K562 (cell line): ENCODE data around the gene DGCR2. TPM values are rescaled to one million over a fixed set of nuclear protein-coding genes. Genes with fewer than 3 reads are reported as not detected.

ENCODE experiments used
- CEBPZ ChIP-seq: fragments of 150-350 bp; IDR thresholded peaks from 2 replicates; pipeline ENCODE4 v1.6.1; 2014; ENCODE audit warnings: low read depth, mild to moderate bottlenecking, low read length, borderline replicate concordance
- FOXO4 ChIP-seq: fragments of 450-650 bp; formaldehyde crosslinking; IDR thresholded peaks from 2 replicates; pipeline ENCODE4 v1.4.0; 2020; ENCODE audit warnings: mild to moderate bottlenecking, moderate library complexity
- HNRNPL ChIP-seq: fragments of 200-400 bp; formaldehyde crosslinking; IDR thresholded peaks from 2 replicates; pipeline ENCODE4 v1.6.1; 2017; ENCODE audit warnings: low read depth, mild to moderate bottlenecking, low read length
- KLF6 ChIP-seq: fragments of 250-450 bp; sonication (Bioruptor Pico); IDR thresholded peaks from 2 replicates; pipeline ENCODE4 v1.4.0; 2020; ENCODE audit warnings: mild to moderate bottlenecking, moderate library complexity, borderline replicate concordance
- MEIS2 ChIP-seq: fragments of 450-650 bp; IDR thresholded peaks from 2 replicates; pipeline ENCODE4 v1.6.1; 2014; ENCODE audit warnings: mild to moderate bottlenecking; ENCODE audit not compliant: partially characterized antibody
- MLLT1 ChIP-seq, 2 experiments: fragments of 450-650 bp; IDR thresholded peaks; 2 replicates each; pipeline ENCODE4 v1.6.1; 2016
- NFIC ChIP-seq: fragments of 450-650 bp; IDR thresholded peaks from 2 replicates; pipeline ENCODE4 v1.6.1; 2017; ENCODE audit warnings: mild to moderate bottlenecking, inconsistent platforms
- PML ChIP-seq: IDR thresholded peaks from 2 replicates; pipeline ENCODE4 v1.6.1; 2012; ENCODE audit warnings: low read length, inconsistent platforms
- YY1 ChIP-seq, 3 experiments: IDR thresholded peaks; 2 replicates each; pipeline ENCODE4 v1.6.1; 2011; ENCODE audit warnings: low read length in 2 of 3, mild to moderate bottlenecking in 2 of 3, moderate library complexity in 2 of 3, borderline replicate concordance in 1 of 3, control low read depth in 1 of 3, low read depth in 1 of 3; ENCODE audit not compliant: insufficient read depth in 3 of 3, insufficient replicate concordance in 2 of 3, control insufficient read depth in 1 of 3, insufficient read length in 1 of 3; ENCODE audit errors: extremely low read depth in 1 of 3
- ZC3H8 ChIP-seq: fragments of 450-650 bp; IDR thresholded peaks from 2 replicates; pipeline ENCODE4 v1.6.1; 2017
- ZNF76 ChIP-seq: fragments of 250-450 bp; sonication (Bioruptor Pico); IDR thresholded peaks from 2 replicates; pipeline ENCODE4 v1.4.0; 2020; ENCODE audit warnings: mild to moderate bottlenecking, moderate library complexity, borderline replicate concordance
- polyA plus RNA-seq, 8 experiments: library from polyadenylated mRNA; depleted of rRNA in 4 of 8; stranded (reverse) in 5 of 8; unstranded in 3 of 8; fragments of >200 nt; fragmentation: Nextera tagmentation in 2 of 8; fragmentation: Illumina TruSeq in 1 of 8; extraction: Ambion mirVana in 2 of 8; extraction: Trizol in 1 of 8; gene quantifications; 2 replicates each; pipeline versions ENCODE4 v1.2.1 to v1.2.3, GENCODE V29; 2011 to 2014; ENCODE audit warnings: inconsistent platforms in 1 of 8, missing spikeins in 1 of 8
- total RNA-seq, 7 experiments: library from RNA; depleted of rRNA in 6 of 7; stranded (reverse); fragments of >200 nt in 6 of 7; fragmentation: Illumina TruSeq in 2 of 7; extraction: Trizol in 2 of 7; gene quantifications; 2 replicates each; pipeline versions ENCODE4 v1.2.1 to v1.2.3, GENCODE V29; 2011 to 2021; ENCODE audit warnings: low replicate concordance in 1 of 7
- TF ChIP-seq, protein P1 (sequence below), 3 experiments: fragments of 200-800 bp in 1 of 3; fragments of 250-450 bp in 1 of 3; fragments of 450-650 bp in 1 of 3; sonication (Bioruptor Pico) in 1 of 3; sonication (Bioruptor generic) in 1 of 3; formaldehyde crosslinking in 1 of 3; IDR thresholded peaks; 2 replicates each; pipeline versions ENCODE4 v1.6.1 to v1.8.0; 2016 to 2022; ENCODE audit warnings: mild to moderate bottlenecking in 2 of 3, missing genetic modification characterization in 2 of 3, missing compliant biosample characterization in 1 of 3, moderate library complexity in 1 of 3
- TF ChIP-seq, protein P2 (sequence below): fragments of 450-650 bp; IDR thresholded peaks from 2 replicates; pipeline ENCODE4 v1.6.1; 2017; ENCODE audit warnings: mild to moderate bottlenecking, moderate library complexity

The DGCR2 gene
- total and polyA plus RNA-seq, 9 of the 15 experiments (the other 6 are each of a cell fraction or from before 2014, with no cell fraction given) = 0.69 to 101 (median 56.4) TPM

GRCh38 chr22:19122143-19122751 is at the start of gene DGCR2 (continued):
- TF ChIP-seq CEBPZ = 0 out of 2 replicates have a peak, but pooled peaks have one; percentile 23
- no peak for TF ChIP-seq HNRNPL
- TF ChIP-seq FOXO4 (CRISPR knock-in tag) = 0 out of 2 replicates have a peak, but pooled peaks have one; percentile 62
- TF ChIP-seq YY1 (IDR thresholded peaks at IDR 0.05; ENCODE audit: borderline replicate concordance in 1 of 3, control insufficient read depth in 1 of 3, extremely low read depth in 1 of 3, insufficient read depth in 3 of 3, insufficient read length in 1 of 3, insufficient replicate concordance in 2 of 3, low read depth in 1 of 3, low read length in 2 of 3) = peak; percentile 96 to 99 (median 98)
- TF ChIP-seq ZNF76 (CRISPR knock-in tag) = peak; percentile 90; the same call in 1 of the 2 replicates
- 0 out of 2 replicates have a peak, but pooled peaks have one; percentile 33 for TF ChIP-seq KLF6
- peak; percentile 84 for TF ChIP-seq PML
- TF ChIP-seq, protein P1, sequence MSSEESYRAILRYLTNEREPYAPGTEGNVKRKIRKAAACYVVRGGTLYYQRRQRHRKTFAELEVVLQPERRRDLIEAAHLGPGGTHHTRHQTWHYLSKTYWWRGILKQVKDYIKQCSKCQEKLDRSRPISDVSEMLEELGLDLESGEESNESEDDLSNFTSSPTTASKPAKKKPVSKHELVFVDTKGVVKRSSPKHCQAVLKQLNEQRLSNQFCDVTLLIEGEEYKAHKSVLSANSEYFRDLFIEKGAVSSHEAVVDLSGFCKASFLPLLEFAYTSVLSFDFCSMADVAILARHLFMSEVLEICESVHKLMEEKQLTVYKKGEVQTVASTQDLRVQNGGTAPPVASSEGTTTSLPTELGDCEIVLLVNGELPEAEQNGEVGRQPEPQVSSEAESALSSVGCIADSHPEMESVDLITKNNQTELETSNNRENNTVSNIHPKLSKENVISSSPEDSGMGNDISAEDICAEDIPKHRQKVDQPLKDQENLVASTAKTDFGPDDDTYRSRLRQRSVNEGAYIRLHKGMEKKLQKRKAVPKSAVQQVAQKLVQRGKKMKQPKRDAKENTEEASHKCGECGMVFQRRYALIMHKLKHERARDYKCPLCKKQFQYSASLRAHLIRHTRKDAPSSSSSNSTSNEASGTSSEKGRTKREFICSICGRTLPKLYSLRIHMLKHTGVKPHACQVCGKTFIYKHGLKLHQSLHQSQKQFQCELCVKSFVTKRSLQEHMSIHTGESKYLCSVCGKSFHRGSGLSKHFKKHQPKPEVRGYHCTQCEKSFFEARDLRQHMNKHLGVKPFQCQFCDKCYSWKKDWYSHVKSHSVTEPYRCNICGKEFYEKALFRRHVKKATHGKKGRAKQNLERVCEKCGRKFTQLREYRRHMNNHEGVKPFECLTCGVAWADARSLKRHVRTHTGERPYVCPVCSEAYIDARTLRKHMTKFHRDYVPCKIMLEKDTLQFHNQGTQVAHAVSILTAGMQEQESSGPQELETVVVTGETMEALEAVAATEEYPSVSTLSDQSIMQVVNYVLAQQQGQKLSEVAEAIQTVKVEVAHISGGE (CRISPR knock-in tag; IDR thresholded peaks at IDR 0.05) = peak in 1 of 3 experiments; percentile 44; a peak in 1 of 6 replicates
- TF ChIP-seq ZC3H8 = no peak
- peak in 1 of 2 experiments; percentile 8; a peak in 1 of 4 replicates for TF ChIP-seq MLLT1 (IDR thresholded peaks at IDR 0.05)
- TF ChIP-seq NFIC = peak; percentile 34; the same call in 1 of the 2 replicates
- TF ChIP-seq, protein P2, sequence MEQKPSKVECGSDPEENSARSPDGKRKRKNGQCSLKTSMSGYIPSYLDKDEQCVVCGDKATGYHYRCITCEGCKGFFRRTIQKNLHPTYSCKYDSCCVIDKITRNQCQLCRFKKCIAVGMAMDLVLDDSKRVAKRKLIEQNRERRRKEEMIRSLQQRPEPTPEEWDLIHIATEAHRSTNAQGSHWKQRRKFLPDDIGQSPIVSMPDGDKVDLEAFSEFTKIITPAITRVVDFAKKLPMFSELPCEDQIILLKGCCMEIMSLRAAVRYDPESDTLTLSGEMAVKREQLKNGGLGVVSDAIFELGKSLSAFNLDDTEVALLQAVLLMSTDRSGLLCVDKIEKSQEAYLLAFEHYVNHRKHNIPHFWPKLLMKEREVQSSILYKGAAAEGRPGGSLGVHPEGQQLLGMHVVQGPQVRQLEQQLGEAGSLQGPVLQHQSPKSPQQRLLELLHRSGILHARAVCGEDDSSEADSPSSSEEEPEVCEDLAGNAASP = no peak
- peak; percentile 81 for TF ChIP-seq MEIS2
